Endothelial cell of umbilical vein (primary cell): ENCODE measurements around the gene KLK1. TPM values are rescaled to one million over a fixed set of nuclear protein-coding genes. Genes with fewer than 3 reads are reported as not detected.

Experiments
- BruUV-seq: library from RNA; stranded (reverse); fragments of 400-500 nt; replicated peaks from 2 replicates; lab custom pipeline; 2021; lab: Mats Ljungman, UMichigan
- CTCF ChIA-PET: fragments of 300-600, 350-600 bp; sonication (Branson Sonifier 250); formaldehyde crosslinking; loops from one replicate; lab custom pipeline; 2021; ENCODE audit warnings: antibody characterized with exemption, inconsistent platforms; lab: Charles Lee
- POLR2A ChIA-PET: fragments of 300-600, 350-600 bp; sonication (Branson Sonifier 250); formaldehyde crosslinking; loops from one replicate; lab custom pipeline; 2021; ENCODE audit warnings: antibody characterized with exemption, inconsistent platforms; lab: Charles Lee
- DNase-seq: peaks from one replicate; pipeline ENCODE4 v3.0.0-alpha.2; 2011; ENCODE audit warnings: low read depth, low spot score
- FAIRE-seq: peaks from 2 replicates; lab custom pipeline; 2011; peaks lifted over from hg19 to GRCh38; lab: Jason Lieb, UNC
- H2AFZ ChIP-seq: 2 replicates; pipeline ENCODE4 v1.6.0; 2012; ENCODE audit warnings: low read depth, low read length, control low read depth, inconsistent platforms
- H3K27ac ChIP-seq: 2 replicates; pipeline ENCODE4 v1.5.1; 2011; ENCODE audit warnings: low read depth, mild to moderate bottlenecking, control low read depth, low read length, moderate library complexity; ENCODE audit not compliant: insufficient read depth
- H3K27me3 ChIP-seq, 2 experiments: 2 replicates each; pipeline versions ENCODE4 v1.6.0 to v1.6.1; 2011; ENCODE audit warnings: low read length in 2 of 2, mixed read lengths in 1 of 2; ENCODE audit not compliant: control insufficient read depth in 2 of 2, insufficient read depth in 2 of 2
- H3K36me3 ChIP-seq, 2 experiments: 2 replicates in 1 of 2; 3 replicates in 1 of 2; pipeline ENCODE4 v1.5.1; 2011; ENCODE audit warnings: low read length in 2 of 2, mild to moderate bottlenecking in 1 of 2, moderate library complexity in 1 of 2; ENCODE audit not compliant: control insufficient read depth in 2 of 2, insufficient read depth in 2 of 2; ENCODE audit errors: extremely low read depth in 1 of 2
- H3K4me1 ChIP-seq: 3 replicates; pipeline ENCODE4 v1.5.1; 2011; ENCODE audit warnings: mild to moderate bottlenecking, low read length; ENCODE audit not compliant: control insufficient read depth, insufficient read depth; ENCODE audit errors: extremely low read depth
- H3K4me2 ChIP-seq: 2 replicates; pipeline ENCODE4 v1.6.1; 2011; ENCODE audit warnings: low read length, control low read depth, mixed read lengths; ENCODE audit not compliant: insufficient read depth
- H3K4me3 ChIP-seq, 3 experiments: fragments of 200-600 bp in 1 of 3; sonication (generic), shearing (Covaris generic) in 1 of 3; replicated peaks in 1 of 3; 2 replicates each; pipeline ENCODE4 v1.5.1; 2011 to 2016; ENCODE audit warnings: control low read depth in 3 of 3, low read length in 3 of 3, mild to moderate bottlenecking in 2 of 3, inconsistent platforms in 1 of 3, low read depth in 1 of 3, moderate library complexity in 1 of 3; ENCODE audit not compliant: insufficient read depth in 1 of 3
- H3K79me2 ChIP-seq: 2 replicates; pipeline ENCODE4 v1.6.0; 2012; ENCODE audit warnings: low read length, inconsistent platforms; ENCODE audit not compliant: control insufficient read depth, insufficient read depth
- H3K9ac ChIP-seq: replicated peaks from 2 replicates; pipeline ENCODE3; 2011; ENCODE audit warnings: low read length, control low read depth; ENCODE audit not compliant: insufficient read depth; ENCODE audit errors: extremely low read depth
- H3K9me1 ChIP-seq: replicated peaks from 3 replicates; pipeline ENCODE4 v1.6.0; 2011; ENCODE audit warnings: mild to moderate bottlenecking, low read length; ENCODE audit not compliant: control insufficient read depth, insufficient read depth; ENCODE audit errors: extremely low read depth
- H3K9me3 ChIP-seq: replicated peaks from 2 replicates; pipeline ENCODE4 v1.5.1; 2012; ENCODE audit warnings: low read length, inconsistent platforms; ENCODE audit not compliant: control insufficient read depth, insufficient read depth
- H4K20me1 ChIP-seq: replicated peaks from 2 replicates; pipeline ENCODE3; 2011; ENCODE audit warnings: mild to moderate bottlenecking, low read length; ENCODE audit not compliant: control insufficient read depth, insufficient read depth; ENCODE audit errors: extremely low read depth
- CTCF ChIP-seq, 2 donors: IDR thresholded peaks; 1 replicate in 1 of 2; 2 replicates in 1 of 2; pipeline ENCODE4 v1.5.1; 2011; ENCODE audit warnings: low read length in 2 of 2, mild to moderate bottlenecking in 2 of 2, moderate library complexity in 2 of 2, control low read depth in 1 of 2, inconsistent platforms in 1 of 2, low read depth in 1 of 2; ENCODE audit not compliant: insufficient read depth in 1 of 2; ENCODE audit errors: extremely low read depth in 1 of 2
- EZH2 ChIP-seq: IDR thresholded peaks from 2 replicates; pipeline ENCODE4 v1.6.1; 2012; ENCODE audit warnings: borderline replicate concordance, low read depth, mild to moderate bottlenecking, moderate library complexity, low read length, inconsistent platforms; ENCODE audit not compliant: severe bottlenecking
- FOS ChIP-seq: IDR thresholded peaks from 2 replicates; pipeline ENCODE4 v1.6.1; 2011; ENCODE audit warnings: mild to moderate bottlenecking, low read length, moderate library complexity, borderline replicate concordance; ENCODE audit not compliant: insufficient read depth
- GATA2 ChIP-seq: IDR thresholded peaks from 2 replicates; pipeline ENCODE4 v1.7.0; 2011; ENCODE audit warnings: low read depth, mild to moderate bottlenecking, moderate library complexity, mixed read lengths, low read length; ENCODE audit not compliant: insufficient read length, insufficient read depth
- JUN ChIP-seq: IDR thresholded peaks from 2 replicates; pipeline ENCODE4 v1.6.1; 2011; ENCODE audit warnings: borderline replicate concordance, low read depth; ENCODE audit not compliant: insufficient read length, insufficient read depth
- MAX ChIP-seq: IDR thresholded peaks from 2 replicates; pipeline ENCODE4 v1.6.1; 2011; ENCODE audit not compliant: insufficient read depth, insufficient read length
- MYC ChIP-seq: IDR thresholded peaks from one replicate; pipeline ENCODE4 v1.6.1; 2011; ENCODE audit warnings: mild to moderate bottlenecking, low read depth, low read length
- POLR2A ChIP-seq: IDR thresholded peaks from 2 replicates; pipeline ENCODE4 v1.6.1; 2012; ENCODE audit warnings: low read depth, mild to moderate bottlenecking, control low read depth, low read length
- POLR2AphosphoS5 ChIP-seq: IDR thresholded peaks from 2 replicates; pipeline ENCODE4 v1.6.1; 2012; ENCODE audit warnings: low read depth, mild to moderate bottlenecking, control low read depth, low read length, moderate library complexity; ENCODE audit not compliant: insufficient read depth
- dilution Hi-C: fragments of 300-500 bp; cut with MboI; formaldehyde crosslinking; loops from one replicate; pipeline ENCODE4 v1.15.0; 2019; ENCODE audit warnings: low sequenced_read_pairs; ENCODE audit not compliant: extremely low pct_ligation_motif_present
- intact Hi-C: fragments of 100-400 bp; cut with micrococcal nuclease; formaldehyde crosslinking; loops from one replicate; pipeline ENCODE4 v1.10.0; 2022
- polyA plus RNA-seq, 4 experiments: library from polyadenylated mRNA; depleted of rRNA in 3 of 4; stranded (reverse) in 3 of 4; unstranded in 1 of 4; fragments of >200 nt; gene quantifications; 2 replicates each; pipeline versions ENCODE4 v1.2.1 to v1.2.3, GENCODE V29; 2011 to 2012; ENCODE audit warnings: missing spikeins in 1 of 4
- total RNA-seq: library from RNA; stranded (reverse); gene quantifications from 2 replicates; pipeline ENCODE4 v1.2.3, GENCODE V29; 2021

Gene KLK1
- total and polyA plus RNA-seq, 2 donors (not counting 3 experiments of a cell fraction or from before 2014, with no cell fraction given), result 0.08 TPM; not detected in 1

- intact Hi-C loops (no loop called here), dilution Hi-C loops (no loop called here)
- POLR2A ChIA-PET, result no interaction called here
- H3K36me3 ChIP-seq, result peaks cover 19 to 22% of the 10 kb centered on the region in 2 experiments
- CTCF ChIA-PET, result no interaction called here
- H3K9ac ChIP-seq, result no peak overlapping the region
- no peaks in the 10 kb centered on the region for H4K20me1 ChIP-seq
- H3K4me3 ChIP-seq, result no peak overlapping the region
- H3K4me1 ChIP-seq, result peaks cover 12% of the 10 kb centered on the region
- BruUV-seq, result no TSS peak
- TF ChIP-seq CTCF (IDR thresholded peaks at IDR 0.05; ENCODE audit: extremely low read depth in 1 of 2, insufficient read depth in 1 of 2, low read depth in 1 of 2, low read length in 2 of 2) (no peak), GATA2 (no peak), POLR2AphosphoS5 (no peak), POLR2A (no peak), JUN (no peak), MYC (no peak), MAX (no peak), EZH2 (no peak), FOS (no peak)
- H2AFZ ChIP-seq, result no peak overlapping the region
- peaks cover 49% of the 10 kb centered on the region for H3K79me2 ChIP-seq
- no peaks in the 10 kb centered on the region for H3K9me1 ChIP-seq
- FAIRE-seq (no peak), DNase-seq (no peak)
- no peaks in the 10 kb centered on the region for H3K27me3 ChIP-seq
- H3K4me2 ChIP-seq, result no peak overlapping the region
- no peaks in the 10 kb centered on the region for H3K9me3 ChIP-seq
- H3K27ac ChIP-seq, result no peak overlapping the region
Observed at GRCh38 chr19:50799547-50799851, 24.1 kb downstream of the KLK1 start.
